K562 (cell line): ENCODE data around the gene ACSBG1.

ENCODE experiments used
- CTCF ChIP-seq, 3 experiments: IDR thresholded peaks in 2 of 3; conservative IDR thresholded peaks in 1 of 3; 2 replicates each; pipeline ENCODE4 v1.5.1; 2011 to 2012; ENCODE audit warnings: low read length in 3 of 3, mild to moderate bottlenecking in 3 of 3, control low read depth in 2 of 3, improper control_type of control experiment in 1 of 3, inconsistent platforms in 1 of 3, low read depth in 1 of 3, mixed read lengths in 1 of 3, moderate library complexity in 1 of 3; ENCODE audit not compliant: insufficient read depth in 2 of 3
- HDAC6 ChIP-seq: IDR thresholded peaks from 2 replicates; pipeline ENCODE4 v1.6.1; 2012; ENCODE audit warnings: low read depth, mild to moderate bottlenecking, control low read depth, inconsistent platforms, low read length, moderate library complexity
- KLF10 ChIP-seq: fragments of 250-450 bp; sonication (Bioruptor Pico); IDR thresholded peaks from 2 replicates; pipeline ENCODE4 v1.6.1; 2021; ENCODE audit warnings: matching md5 sums
- TF ChIP-seq, protein P1 (sequence below): sonication (generic); formaldehyde crosslinking; IDR thresholded peaks from 2 replicates; pipeline ENCODE4 v1.9.0; 2022; ENCODE audit warnings: mild to moderate bottlenecking, missing genetic modification reagents

DNA sequence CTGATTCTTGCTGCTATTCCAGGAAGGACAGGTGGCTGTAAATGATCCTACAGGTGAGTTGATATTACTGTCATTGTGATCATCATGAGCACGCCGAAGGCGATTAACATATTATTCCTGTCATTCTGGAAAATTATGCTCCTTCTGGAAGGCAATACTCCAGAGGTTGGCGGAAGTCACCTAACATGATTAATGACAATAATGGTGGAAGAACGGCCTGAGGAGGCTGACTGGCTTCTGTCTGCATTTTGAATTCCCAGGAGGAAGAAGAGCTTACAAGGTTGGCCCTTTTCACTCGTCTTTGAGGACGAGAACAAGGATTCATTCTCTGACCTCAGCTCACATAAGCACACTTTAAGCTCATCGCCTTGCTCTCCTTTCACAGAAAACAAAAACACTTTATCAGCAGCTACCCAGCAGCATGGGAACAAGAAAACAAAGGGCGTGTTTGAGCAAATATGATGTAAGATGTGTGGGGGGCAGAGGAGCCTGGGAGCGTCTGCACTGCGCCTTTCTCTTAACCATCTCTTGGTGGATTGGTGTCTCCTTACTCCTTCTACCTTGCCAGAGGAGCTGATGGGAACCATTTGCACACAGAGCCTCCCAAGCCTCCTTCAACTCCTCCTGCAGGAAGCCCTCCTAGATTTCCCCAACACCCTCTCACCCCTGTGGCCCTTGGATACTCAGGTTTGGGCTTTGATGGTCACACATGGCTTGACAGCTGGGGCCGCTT is 23.0 kb downstream of the ACSBG1 start:
- no peak for TF ChIP-seq HDAC6
- TF ChIP-seq, protein P1, sequence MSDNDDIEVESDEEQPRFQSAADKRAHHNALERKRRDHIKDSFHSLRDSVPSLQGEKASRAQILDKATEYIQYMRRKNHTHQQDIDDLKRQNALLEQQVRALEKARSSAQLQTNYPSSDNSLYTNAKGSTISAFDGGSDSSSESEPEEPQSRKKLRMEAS (CRISPR knock-in tag), result no peak
- TF ChIP-seq KLF10 (CRISPR knock-in tag), result no peak
- TF ChIP-seq CTCF (IDR thresholded peaks at IDR 0.05 in 2 of 3, conservative IDR thresholded peaks at IDR 0.05 in 1 of 3; ENCODE audit: insufficient read depth in 2 of 3, low read depth in 1 of 3, low read length in 3 of 3), result no peak
